Endothelial cell of umbilical vein (primary cell): ENCODE measurements around the gene FLT3. TPM values are rescaled to one million over a fixed set of nuclear protein-coding genes. Genes with fewer than 3 reads are reported as not detected.

Experiments used
- BruUV-seq: library from RNA; stranded (reverse); fragments of 400-500 nt; replicated peaks from 2 replicates; lab custom pipeline; 2021; lab: Mats Ljungman, UMichigan
- CTCF ChIA-PET: fragments of 300-600, 350-600 bp; sonication (Branson Sonifier 250); formaldehyde crosslinking; loops from one replicate; lab custom pipeline; 2021; ENCODE audit warnings: antibody characterized with exemption, inconsistent platforms; lab: Charles Lee
- POLR2A ChIA-PET: fragments of 300-600, 350-600 bp; sonication (Branson Sonifier 250); formaldehyde crosslinking; loops from one replicate; lab custom pipeline; 2021; ENCODE audit warnings: antibody characterized with exemption, inconsistent platforms; lab: Charles Lee
- DNase-seq: peaks from one replicate; pipeline ENCODE4 v3.0.0-alpha.2; 2011; ENCODE audit warnings: low read depth, low spot score
- FAIRE-seq: peaks from 2 replicates; lab custom pipeline; 2011; peaks lifted over from hg19 to GRCh38; lab: Jason Lieb, UNC
- H2AFZ ChIP-seq: 2 replicates; pipeline ENCODE4 v1.6.0; 2012; ENCODE audit warnings: low read depth, low read length, control low read depth, inconsistent platforms
- H3K27ac ChIP-seq: 2 replicates; pipeline ENCODE4 v1.5.1; 2011; ENCODE audit warnings: low read depth, mild to moderate bottlenecking, control low read depth, low read length, moderate library complexity; ENCODE audit not compliant: insufficient read depth
- H3K27me3 ChIP-seq, 2 experiments: 2 replicates each; pipeline versions ENCODE4 v1.6.0 to v1.6.1; 2011; ENCODE audit warnings: low read length in 2 of 2, mixed read lengths in 1 of 2; ENCODE audit not compliant: control insufficient read depth in 2 of 2, insufficient read depth in 2 of 2
- H3K36me3 ChIP-seq, 2 experiments: 2 replicates in 1 of 2; 3 replicates in 1 of 2; pipeline ENCODE4 v1.5.1; 2011; ENCODE audit warnings: low read length in 2 of 2, mild to moderate bottlenecking in 1 of 2, moderate library complexity in 1 of 2; ENCODE audit not compliant: control insufficient read depth in 2 of 2, insufficient read depth in 2 of 2; ENCODE audit errors: extremely low read depth in 1 of 2
- H3K4me1 ChIP-seq: 3 replicates; pipeline ENCODE4 v1.5.1; 2011; ENCODE audit warnings: mild to moderate bottlenecking, low read length; ENCODE audit not compliant: control insufficient read depth, insufficient read depth; ENCODE audit errors: extremely low read depth
- H3K4me2 ChIP-seq: 2 replicates; pipeline ENCODE4 v1.6.1; 2011; ENCODE audit warnings: low read length, control low read depth, mixed read lengths; ENCODE audit not compliant: insufficient read depth
- H3K4me3 ChIP-seq, 3 experiments: fragments of 200-600 bp in 1 of 3; sonication (generic), shearing (Covaris generic) in 1 of 3; replicated peaks in 1 of 3; 2 replicates each; pipeline ENCODE4 v1.5.1; 2011 to 2016; ENCODE audit warnings: control low read depth in 3 of 3, low read length in 3 of 3, mild to moderate bottlenecking in 2 of 3, inconsistent platforms in 1 of 3, low read depth in 1 of 3, moderate library complexity in 1 of 3; ENCODE audit not compliant: insufficient read depth in 1 of 3
- H3K79me2 ChIP-seq: 2 replicates; pipeline ENCODE4 v1.6.0; 2012; ENCODE audit warnings: low read length, inconsistent platforms; ENCODE audit not compliant: control insufficient read depth, insufficient read depth
- H3K9ac ChIP-seq: replicated peaks from 2 replicates; pipeline ENCODE3; 2011; ENCODE audit warnings: low read length, control low read depth; ENCODE audit not compliant: insufficient read depth; ENCODE audit errors: extremely low read depth
- H3K9me1 ChIP-seq: replicated peaks from 3 replicates; pipeline ENCODE4 v1.6.0; 2011; ENCODE audit warnings: mild to moderate bottlenecking, low read length; ENCODE audit not compliant: control insufficient read depth, insufficient read depth; ENCODE audit errors: extremely low read depth
- H3K9me3 ChIP-seq: replicated peaks from 2 replicates; pipeline ENCODE4 v1.5.1; 2012; ENCODE audit warnings: low read length, inconsistent platforms; ENCODE audit not compliant: control insufficient read depth, insufficient read depth
- H4K20me1 ChIP-seq: replicated peaks from 2 replicates; pipeline ENCODE3; 2011; ENCODE audit warnings: mild to moderate bottlenecking, low read length; ENCODE audit not compliant: control insufficient read depth, insufficient read depth; ENCODE audit errors: extremely low read depth
- CTCF ChIP-seq, 2 donors: IDR thresholded peaks; 1 replicate in 1 of 2; 2 replicates in 1 of 2; pipeline ENCODE4 v1.5.1; 2011; ENCODE audit warnings: low read length in 2 of 2, mild to moderate bottlenecking in 2 of 2, moderate library complexity in 2 of 2, control low read depth in 1 of 2, inconsistent platforms in 1 of 2, low read depth in 1 of 2; ENCODE audit not compliant: insufficient read depth in 1 of 2; ENCODE audit errors: extremely low read depth in 1 of 2
- EZH2 ChIP-seq: IDR thresholded peaks from 2 replicates; pipeline ENCODE4 v1.6.1; 2012; ENCODE audit warnings: borderline replicate concordance, low read depth, mild to moderate bottlenecking, moderate library complexity, low read length, inconsistent platforms; ENCODE audit not compliant: severe bottlenecking
- FOS ChIP-seq: IDR thresholded peaks from 2 replicates; pipeline ENCODE4 v1.6.1; 2011; ENCODE audit warnings: mild to moderate bottlenecking, low read length, moderate library complexity, borderline replicate concordance; ENCODE audit not compliant: insufficient read depth
- GATA2 ChIP-seq: IDR thresholded peaks from 2 replicates; pipeline ENCODE4 v1.7.0; 2011; ENCODE audit warnings: low read depth, mild to moderate bottlenecking, moderate library complexity, mixed read lengths, low read length; ENCODE audit not compliant: insufficient read length, insufficient read depth
- JUN ChIP-seq: IDR thresholded peaks from 2 replicates; pipeline ENCODE4 v1.6.1; 2011; ENCODE audit warnings: borderline replicate concordance, low read depth; ENCODE audit not compliant: insufficient read length, insufficient read depth
- MYC ChIP-seq: IDR thresholded peaks from one replicate; pipeline ENCODE4 v1.6.1; 2011; ENCODE audit warnings: mild to moderate bottlenecking, low read depth, low read length
- POLR2A ChIP-seq: IDR thresholded peaks from 2 replicates; pipeline ENCODE4 v1.6.1; 2012; ENCODE audit warnings: low read depth, mild to moderate bottlenecking, control low read depth, low read length
- POLR2AphosphoS5 ChIP-seq: IDR thresholded peaks from 2 replicates; pipeline ENCODE4 v1.6.1; 2012; ENCODE audit warnings: low read depth, mild to moderate bottlenecking, control low read depth, low read length, moderate library complexity; ENCODE audit not compliant: insufficient read depth
- dilution Hi-C: fragments of 300-500 bp; cut with MboI; formaldehyde crosslinking; loops from one replicate; pipeline ENCODE4 v1.15.0; 2019; ENCODE audit warnings: low sequenced_read_pairs; ENCODE audit not compliant: extremely low pct_ligation_motif_present
- intact Hi-C: fragments of 100-400 bp; cut with micrococcal nuclease; formaldehyde crosslinking; loops from one replicate; pipeline ENCODE4 v1.10.0; 2022
- polyA plus RNA-seq, 4 experiments: library from polyadenylated mRNA; depleted of rRNA in 3 of 4; stranded (reverse) in 3 of 4; unstranded in 1 of 4; fragments of >200 nt; gene quantifications; 2 replicates each; pipeline versions ENCODE4 v1.2.1 to v1.2.3, GENCODE V29; 2011 to 2012; ENCODE audit warnings: missing spikeins in 1 of 4
- total RNA-seq: library from RNA; stranded (reverse); gene quantifications from 2 replicates; pipeline ENCODE4 v1.2.3, GENCODE V29; 2021
- TF ChIP-seq, protein P1 (sequence below): IDR thresholded peaks from 2 replicates; pipeline ENCODE4 v1.6.1; 2011; ENCODE audit not compliant: insufficient read depth, insufficient read length

Gene FLT3
- total and polyA plus RNA-seq, 2 donors (not counting 3 experiments of a cell fraction or from before 2014, with no cell fraction given), result 0.03 TPM; not detected in 1

- CTCF ChIA-PET, result no interaction called here
- no peak overlapping the region for H2AFZ ChIP-seq
- DNase-seq (no peak), FAIRE-seq (no peak)
- no peaks in the 10 kb centered on the region for H3K79me2 ChIP-seq
- intact Hi-C loops, result no loop called here
- no peaks in the 10 kb centered on the region for H3K9me3 ChIP-seq
- H3K36me3 ChIP-seq, result no peaks in the 10 kb centered on the region
- dilution Hi-C loops, result no loop called here
- TF ChIP-seq FOS (no peak), CTCF (IDR thresholded peaks at IDR 0.05; ENCODE audit: extremely low read depth in 1 of 2, insufficient read depth in 1 of 2, low read depth in 1 of 2, low read length in 2 of 2) (no peak), POLR2AphosphoS5 (no peak), JUN (no peak), MYC (no peak), GATA2 (no peak), EZH2 (no peak), POLR2A (no peak)
- TF ChIP-seq, protein P1, sequence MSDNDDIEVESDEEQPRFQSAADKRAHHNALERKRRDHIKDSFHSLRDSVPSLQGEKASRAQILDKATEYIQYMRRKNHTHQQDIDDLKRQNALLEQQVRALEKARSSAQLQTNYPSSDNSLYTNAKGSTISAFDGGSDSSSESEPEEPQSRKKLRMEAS, result no peak
- H3K4me2 ChIP-seq, result no peak overlapping the region
- H3K9ac ChIP-seq, result no peak overlapping the region
- H3K9me1 ChIP-seq, result no peaks in the 10 kb centered on the region
- H3K4me1 ChIP-seq, result no peaks in the 10 kb centered on the region
- peaks cover 16 to 27% of the 10 kb centered on the region in 2 experiments for H3K27me3 ChIP-seq
- no TSS peak for BruUV-seq
- no peak overlapping the region for H3K4me3 ChIP-seq
- H3K27ac ChIP-seq, result no peak overlapping the region
- H4K20me1 ChIP-seq, result no peaks in the 10 kb centered on the region
- POLR2A ChIA-PET, result no interaction called here
These were observed 52.5 kb downstream of the FLT3 start for GRCh38 chr13:28047757-28048388.
